NB4 (cell line): Measurements from ENCODE around the gene PRMT7.

Experiments used
- POLR2A ChIP-seq: IDR thresholded peaks from 2 replicates; pipeline ENCODE4 v1.6.1; 2011; ENCODE audit warnings: mild to moderate bottlenecking; ENCODE audit not compliant: insufficient read length; ENCODE audit errors: extremely low read depth
- TF ChIP-seq, protein P1 (sequence below): IDR thresholded peaks from 2 replicates; pipeline ENCODE4 v1.6.1; 2011; ENCODE audit warnings: low read depth, low read length
- TF ChIP-seq, protein P2 (sequence below): IDR thresholded peaks from one replicate; pipeline ENCODE4 v1.5.1; 2012; ENCODE audit warnings: low read depth, low read length

GRCh38 chr16:68363658-68364521 is 53.1 kb downstream of the PRMT7 start:
- TF ChIP-seq, protein P1, sequence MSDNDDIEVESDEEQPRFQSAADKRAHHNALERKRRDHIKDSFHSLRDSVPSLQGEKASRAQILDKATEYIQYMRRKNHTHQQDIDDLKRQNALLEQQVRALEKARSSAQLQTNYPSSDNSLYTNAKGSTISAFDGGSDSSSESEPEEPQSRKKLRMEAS, result peak; percentile 65
- TF ChIP-seq POLR2A, result no peak
- TF ChIP-seq, protein P2, sequence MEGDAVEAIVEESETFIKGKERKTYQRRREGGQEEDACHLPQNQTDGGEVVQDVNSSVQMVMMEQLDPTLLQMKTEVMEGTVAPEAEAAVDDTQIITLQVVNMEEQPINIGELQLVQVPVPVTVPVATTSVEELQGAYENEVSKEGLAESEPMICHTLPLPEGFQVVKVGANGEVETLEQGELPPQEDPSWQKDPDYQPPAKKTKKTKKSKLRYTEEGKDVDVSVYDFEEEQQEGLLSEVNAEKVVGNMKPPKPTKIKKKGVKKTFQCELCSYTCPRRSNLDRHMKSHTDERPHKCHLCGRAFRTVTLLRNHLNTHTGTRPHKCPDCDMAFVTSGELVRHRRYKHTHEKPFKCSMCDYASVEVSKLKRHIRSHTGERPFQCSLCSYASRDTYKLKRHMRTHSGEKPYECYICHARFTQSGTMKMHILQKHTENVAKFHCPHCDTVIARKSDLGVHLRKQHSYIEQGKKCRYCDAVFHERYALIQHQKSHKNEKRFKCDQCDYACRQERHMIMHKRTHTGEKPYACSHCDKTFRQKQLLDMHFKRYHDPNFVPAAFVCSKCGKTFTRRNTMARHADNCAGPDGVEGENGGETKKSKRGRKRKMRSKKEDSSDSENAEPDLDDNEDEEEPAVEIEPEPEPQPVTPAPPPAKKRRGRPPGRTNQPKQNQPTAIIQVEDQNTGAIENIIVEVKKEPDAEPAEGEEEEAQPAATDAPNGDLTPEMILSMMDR, result no peak
